Gastrocnemius medialis (tissue), 4 donors: ENCODE measurements around the gene LSG1.

ENCODE experiments used
- CTCF ChIP-seq, 5 experiments: fragments of 450-650 bp in 3 of 5; fragments of 200-600 bp in 2 of 5; sonication (generic) in 2 of 5; IDR thresholded peaks in 4 of 5; conservative IDR thresholded peaks in 1 of 5; 1 replicate in 4 of 5; 2 replicates in 1 of 5; pipeline ENCODE4 v1.5.1; 2016 to 2019; ENCODE audit warnings: antibody characterized with exemption in 5 of 5, mild to moderate bottlenecking in 3 of 5, moderate library complexity in 3 of 5
- POLR2A ChIP-seq, 2 donors: fragments of 450-650 bp; IDR thresholded peaks; one replicate each; pipeline ENCODE4 v1.6.1; 2017; ENCODE audit warnings: antibody characterized with exemption in 2 of 2, mild to moderate bottlenecking in 2 of 2, moderate library complexity in 2 of 2

GRCh38 chr3:194640829-194641228 is 31.2 kb downstream of the LSG1 start:
- TF ChIP-seq CTCF (IDR thresholded peaks at IDR 0.05 in 4 of 5, conservative IDR thresholded peaks at IDR 0.05 in 1 of 5) (no peak), POLR2A (IDR thresholded peaks at IDR 0.05) (no peak)
